OCI-LY3 (cell line): ENCODE data around the gene WAS.
A peak's percentile ranks its signal among the peaks of the same experiment; 100 is the strongest.

Source experiments
- H2AFZ ChIP-seq: fragments of 200-600, 300-600 bp; shearing (Covaris generic); 2 replicates; pipeline ENCODE4 v1.6.0; 2014; ENCODE audit warnings: antibody characterized with exemption, low read depth, low read length
- H3K27ac ChIP-seq: fragments of 200-600, 300-600 bp; sonication (generic); 2 replicates; pipeline ENCODE4 v1.5.1; 2014; ENCODE audit warnings: mild to moderate bottlenecking, low read length, moderate library complexity, mixed read lengths
- H3K27me3 ChIP-seq: fragments of 200-600, 300-600 bp; sonication (generic); 2 replicates; pipeline ENCODE4 v1.6.1; 2014; ENCODE audit warnings: low read depth, low read length, mixed read lengths
- H3K36me3 ChIP-seq: fragments of 200-600, 300-600 bp; sonication (generic); replicated peaks from 2 replicates; pipeline ENCODE3; 2014; ENCODE audit warnings: low read depth, low read length, mixed read lengths
- H3K4me1 ChIP-seq: fragments of 300-600, 200-600 bp; sonication (generic); 2 replicates; pipeline ENCODE4 v1.6.1; 2014; ENCODE audit warnings: low read length, mixed read lengths
- H3K4me2 ChIP-seq: fragments of 200-600, 300-600 bp; sonication (generic); 2 replicates; pipeline ENCODE4 v1.6.1; 2014; ENCODE audit warnings: low read length, mixed read lengths
- H3K4me3 ChIP-seq: fragments of 300-600, 200-600 bp; sonication (generic); 2 replicates; pipeline ENCODE4 v1.5.1; 2014; ENCODE audit warnings: antibody characterized with exemption, mild to moderate bottlenecking, low read length, moderate library complexity
- H3K79me2 ChIP-seq: fragments of 300-600, 200-600 bp; shearing (Covaris generic); 2 replicates; pipeline ENCODE4 v1.6.1; 2014; ENCODE audit warnings: mild to moderate bottlenecking, low read length, mixed read lengths
- H3K9ac ChIP-seq: fragments of 300-600, 200-600 bp; shearing (Covaris generic); 2 replicates; pipeline ENCODE4 v1.6.0; 2014; ENCODE audit warnings: mild to moderate bottlenecking, low read length, moderate library complexity
- H3K9me3 ChIP-seq: fragments of 200-600, 300-600 bp; shearing (Covaris generic); 2 replicates; pipeline ENCODE4 v1.6.1; 2014; ENCODE audit warnings: low read length, mixed read lengths; ENCODE audit not compliant: insufficient read depth
- H4K20me1 ChIP-seq: fragments of 200-600, 300-600 bp; sonication (generic); 2 replicates; pipeline ENCODE4 v1.6.1; 2016; ENCODE audit warnings: low read length, mixed read lengths; ENCODE audit not compliant: insufficient read depth
- CTCF ChIP-seq: fragments of 200-600, 300-600 bp; sonication (generic); IDR thresholded peaks from 2 replicates; pipeline ENCODE4 v1.5.1; 2014; ENCODE audit warnings: antibody characterized with exemption, low read length, low read depth
- EZH2phosphoT487 ChIP-seq: fragments of 200-600 bp; shearing (Covaris generic); IDR thresholded peaks from 2 replicates; pipeline ENCODE4 v1.6.1; 2018; ENCODE audit warnings: antibody characterized with exemption, mixed run types, low read depth

The WAS gene

GRCh38 chrX:48728653-48729052 lies 45.1 kb downstream of the WAS start:
- Histone ChIP-seq H3K4me3 (no peak overlapping the region), H2AFZ (no peak overlapping the region), H3K4me1 (no peaks in the 10 kb centered on the region), H3K36me3 (no peaks in the 10 kb centered on the region), H3K9ac (no peak overlapping the region), H3K79me2 (no peaks in the 10 kb centered on the region), H3K9me3 (no peaks in the 10 kb centered on the region), H4K20me1 (no peaks in the 10 kb centered on the region), H3K27ac (no peak overlapping the region), H3K4me2 (no peak overlapping the region), H3K27me3 (no peaks in the 10 kb centered on the region)
- TF ChIP-seq EZH2phosphoT487 (no peak), CTCF (no peak)

- Histone ChIP-seq H3K36me3 (no peaks in the 10 kb centered on the region), H3K27me3 (no peaks in the 10 kb centered on the region), H3K9ac (peak overlapping the region; percentile 68), H3K9me3 (no peaks in the 10 kb centered on the region), H2AFZ (peak overlapping the region; percentile 93), H3K4me1 (peaks cover 14% of the 10 kb centered on the region), H3K27ac (no peak overlapping the region), H3K4me2 (peak overlapping the region; percentile 77), H3K79me2 (no peaks in the 10 kb centered on the region), H4K20me1 (no peaks in the 10 kb centered on the region), H3K4me3 (peak overlapping the region; percentile 91)
- TF ChIP-seq CTCF: no peak
- TF ChIP-seq EZH2phosphoT487: no peak
Measured at GRCh38 chrX:48736303-48736702, 52.7 kb downstream of the WAS start.

- H3K9ac ChIP-seq: peak overlapping the region; percentile 68
- peaks cover 14% of the 10 kb centered on the region for H3K4me1 ChIP-seq
- H3K27ac ChIP-seq: no peak overlapping the region
- H3K27me3 ChIP-seq: no peaks in the 10 kb centered on the region
- TF ChIP-seq CTCF (no peak), EZH2phosphoT487 (no peak)
- peak overlapping the region; percentile 77 for H3K4me2 ChIP-seq
- no peaks in the 10 kb centered on the region for H3K9me3 ChIP-seq
- H4K20me1 ChIP-seq: no peaks in the 10 kb centered on the region
- H3K4me3 ChIP-seq: peak overlapping the region; percentile 91
- H2AFZ ChIP-seq: peak overlapping the region; percentile 93
- no peaks in the 10 kb centered on the region for H3K79me2 ChIP-seq
- no peaks in the 10 kb centered on the region for H3K36me3 ChIP-seq
Measured at GRCh38 chrX:48736878-48737212, 53.2 kb downstream of the WAS start.

GRCh38 chrX:48737213-48737938 lies 53.8 kb downstream of the WAS start:
- peaks cover 14% of the 10 kb centered on the region for H3K4me1 ChIP-seq
- H3K9me3 ChIP-seq: no peaks in the 10 kb centered on the region
- no peaks in the 10 kb centered on the region for H3K36me3 ChIP-seq
- H2AFZ ChIP-seq: peak overlapping the region; percentile 67; the same call in 1 of the 2 replicates
- no peaks in the 10 kb centered on the region for H3K27me3 ChIP-seq
- peak overlapping the region; percentile 92 for H3K4me2 ChIP-seq
- H3K79me2 ChIP-seq: no peaks in the 10 kb centered on the region
- H4K20me1 ChIP-seq: no peaks in the 10 kb centered on the region
- peak overlapping the region; percentile 91 for H3K4me3 ChIP-seq
- TF ChIP-seq CTCF (no peak), EZH2phosphoT487 (no peak)
- peak overlapping the region; percentile 81 for H3K9ac ChIP-seq
- peak overlapping the region; percentile 83 for H3K27ac ChIP-seq
